Naive thymus-derived CD4-positive, alpha-beta T cell (primary cell): ENCODE data around the gene SPNS1. TPM values are rescaled to one million over a fixed set of nuclear protein-coding genes. Genes with fewer than 3 reads are reported as not detected.

ENCODE experiments used
- ATAC-seq: fragments of 150-1000 bp; cut with Tn5 transposase; 2 replicates; pipeline ENCODE4 v1.10.0; 2021; ENCODE audit warnings: mild to moderate bottlenecking, moderate library complexity
- CTCF ChIA-PET: fragments of 350-600 bp; sonication (Branson Sonifier 250); formaldehyde crosslinking; loops from one replicate; lab custom pipeline; 2021; ENCODE audit warnings: antibody characterized with exemption; lab: Charles Lee
- POLR2A ChIA-PET: fragments of 350-600 bp; sonication (Branson Sonifier 250); formaldehyde crosslinking; loops from one replicate; lab custom pipeline; 2021; ENCODE audit warnings: antibody characterized with exemption, inconsistent platforms; lab: Charles Lee
- DNase-seq, 9 donors: peaks; one replicate each; pipeline versions ENCODE4 v3.0.0 to v3.0.0-alpha.2; 2020 to 2022; ENCODE audit warnings: mixed read lengths in 1 of 9
- H3K27ac ChIP-seq: one replicate; pipeline ENCODE4 v1.7.0; 2013; ENCODE audit warnings: mild to moderate bottlenecking, low read depth, low read length, moderate library complexity
- H3K27me3 ChIP-seq, 2 donors: one replicate each; pipeline ENCODE4 v1.7.0; 2013; ENCODE audit warnings: low read length in 2 of 2, mild to moderate bottlenecking in 2 of 2, moderate library complexity in 2 of 2; ENCODE audit not compliant: control insufficient read depth in 2 of 2, insufficient read depth in 2 of 2
- H3K36me3 ChIP-seq, 3 experiments: 1 replicate in 2 of 3; 2 replicates in 1 of 3; pipeline ENCODE4 v1.7.0; 2013; ENCODE audit warnings: low read length in 3 of 3, mild to moderate bottlenecking in 3 of 3, moderate library complexity in 1 of 3; ENCODE audit not compliant: insufficient read depth in 3 of 3, control insufficient read depth in 2 of 3
- H3K4me1 ChIP-seq, 2 donors: one replicate each; pipeline ENCODE4 v1.7.0; 2013; ENCODE audit warnings: low read length in 2 of 2, mild to moderate bottlenecking in 2 of 2, moderate library complexity in 1 of 2; ENCODE audit not compliant: control insufficient read depth in 2 of 2, insufficient read depth in 2 of 2
- H3K4me3 ChIP-seq: 2 replicates; pipeline ENCODE4 v1.7.0; 2013; ENCODE audit warnings: mild to moderate bottlenecking, low read length
- H3K9me3 ChIP-seq, 3 experiments: 1 replicate in 2 of 3; 2 replicates in 1 of 3; pipeline ENCODE4 v1.7.0; 2013; ENCODE audit warnings: low read length in 3 of 3; ENCODE audit not compliant: control insufficient read depth in 2 of 3
- H3K27ac Mint-ChIP-seq, 9 donors: one replicate each; pipeline ENCODE4 v1.8.0; 2020 to 2022; ENCODE audit warnings: mixed read lengths in 9 of 9, mild to moderate bottlenecking in 8 of 9, moderate library complexity in 5 of 9, inconsistent platforms in 2 of 9
- H3K27me3 Mint-ChIP-seq, 5 donors: one replicate each; pipeline ENCODE4 v1.8.0; 2021 to 2022; ENCODE audit warnings: mixed read lengths in 5 of 5, mild to moderate bottlenecking in 1 of 5
- H3K36me3 Mint-ChIP-seq, 5 donors: one replicate each; pipeline ENCODE4 v1.8.0; 2020 to 2022; ENCODE audit warnings: mixed read lengths in 5 of 5, mild to moderate bottlenecking in 3 of 5, inconsistent platforms in 1 of 5
- H3K4me1 Mint-ChIP-seq, 7 donors: one replicate each; pipeline ENCODE4 v1.8.0; 2020 to 2022; ENCODE audit warnings: mixed read lengths in 7 of 7, mild to moderate bottlenecking in 3 of 7, inconsistent platforms in 1 of 7
- H3K4me3 Mint-ChIP-seq, 10 donors: one replicate each; pipeline ENCODE4 v1.8.0; 2020 to 2022; ENCODE audit warnings: mild to moderate bottlenecking in 10 of 10, mixed read lengths in 10 of 10, moderate library complexity in 6 of 10, inconsistent platforms in 2 of 10
- H3K9me3 Mint-ChIP-seq, 11 donors: one replicate each; pipeline ENCODE4 v1.8.0; 2020 to 2022; ENCODE audit warnings: mixed read lengths in 11 of 11, mild to moderate bottlenecking in 4 of 11, inconsistent platforms in 1 of 11, moderate library complexity in 1 of 11
- intact Hi-C, 2 donors: fragments of 100-400 bp; cut with micrococcal nuclease; formaldehyde crosslinking; loops; one replicate each; pipeline ENCODE4 v1.15.1; 2023
- polyA plus RNA-seq, 2 donors: library from polyadenylated mRNA; unstranded; fragments of 300-500 nt; fragmentation: Illumina TruSeq; gene quantifications; one replicate each; pipeline ENCODE4 v1.2.3, GENCODE V29; 2021
- total RNA-seq, 6 experiments: library from RNA in 5 of 6; stranded (reverse) in 5 of 6; gene quantifications; 1 replicate in 5 of 6; 2 replicates in 1 of 6; pipeline ENCODE4 v1.2.3 and lab custom pipeline; 2021 to 2026

The SPNS1 gene
- total and polyA plus RNA-seq, 7 experiments from 2014 or later = 22.6 to 47.0 (median 40.4) TPM

DNA sequence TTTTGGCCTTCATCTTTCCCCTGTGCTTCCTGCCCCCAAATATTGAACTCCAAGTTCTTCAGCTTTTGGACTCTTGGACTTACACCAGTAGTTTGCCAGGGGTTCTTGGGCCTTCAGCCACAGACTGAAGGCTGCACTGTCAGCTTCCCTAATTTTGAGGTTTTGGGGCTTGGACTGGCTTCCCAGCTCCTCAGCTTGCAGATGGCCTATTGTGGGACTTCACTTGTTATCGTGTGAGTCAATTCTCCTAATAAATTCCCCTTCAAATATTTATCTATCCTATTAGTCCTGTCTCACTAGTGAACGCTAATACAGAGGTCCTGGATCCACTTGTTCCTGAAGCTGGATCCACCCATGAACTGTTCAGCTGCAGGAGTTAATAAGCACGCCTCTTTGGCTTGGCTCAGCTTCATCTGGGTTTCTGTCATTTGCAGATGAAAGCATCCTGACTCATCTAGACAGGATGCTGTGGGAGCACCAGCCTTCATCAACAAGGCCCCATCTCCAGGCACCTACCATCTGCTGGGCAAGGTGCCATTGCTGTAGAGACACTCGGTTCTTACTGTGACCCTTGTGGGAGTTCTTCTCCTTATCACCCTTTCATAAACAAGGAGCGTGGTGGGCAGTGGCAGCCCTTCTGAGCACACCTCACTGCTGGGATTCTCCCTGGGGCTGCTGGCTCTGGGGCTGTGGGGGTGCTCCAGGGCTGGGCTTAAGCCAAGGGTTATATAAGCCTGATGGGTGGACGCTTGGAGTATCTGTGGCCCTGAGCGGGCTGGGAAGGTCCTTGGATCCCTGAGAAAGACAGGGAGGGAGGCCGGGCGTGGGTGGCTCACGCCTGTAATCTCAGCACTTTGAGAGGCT is 33.4 kb downstream of the SPNS1 start:
- Histone ChIP-seq H3K4me1 (peaks cover 38 to 52% of the 10 kb centered on the region in 2 donors), H3K36me3 (no peaks in the 10 kb centered on the region), H3K9me3 (no peaks in the 10 kb centered on the region), H3K27ac (peak overlapping the region; percentile 74), H3K27me3 (no peaks in the 10 kb centered on the region), H3K4me3 (no peak overlapping the region)
- ChIA-PET POLR2A (interaction anchor here (0.5 to 9.3 kb wide), 12 partner anchors 8 to 1512 kb away, joined by 3 to 194 read pairs (median 4); partner anchors contain the start of gene LAT), CTCF (interaction anchor here (0.7 to 1.9 kb wide), 7 partner anchors 13 to 61 kb away, joined by 3 to 6 read pairs (median 4); no protein-coding TSS in a partner anchor)
- DNase-seq (peak in 8 of 9 donors; percentile 54 to 77 (median 68)), ATAC-seq (peak; percentile 80)
- Mint-ChIP-seq H3K27ac (peak overlapping the region; percentile 92 to 99 (median 96)), H3K36me3 (peaks cover 0 to 4% (median 0%) of the 10 kb centered on the region in 5 donors), H3K4me3 (peak overlapping the region; percentile 64 to 88 (median 83)), H3K9me3 (peaks cover 0 to 5% (median 0%) of the 10 kb centered on the region in 11 donors), H3K4me1 (peaks cover 33 to 73% (median 52%) of the 10 kb centered on the region in 7 donors), H3K27me3 (no peaks in the 10 kb centered on the region)
- intact Hi-C loops = loop anchor here (1.0 to 2.0 kb wide), 2 partner anchors 21 to 23 kb away; partner anchors contain the start of gene LAT (in 1 of the 2)

GRCh38 chr16:29009050-29009837 is 34.7 kb downstream of the SPNS1 start:
- H3K9me3 ChIP-seq = no peaks in the 10 kb centered on the region
- ChIA-PET CTCF (interaction anchor here (0.8 to 1.9 kb wide), 4 partner anchors 15 to 35 kb away, joined by 3 to 6 read pairs (median 4); no protein-coding TSS in a partner anchor), POLR2A (interaction anchor here (0.8 to 9.3 kb wide), 6 partner anchors 8 to 23 kb away, joined by 3 to 194 read pairs (median 8); partner anchors contain the start of gene LAT)
- Mint-ChIP-seq H3K4me1 (peaks cover 41 to 86% (median 59%) of the 10 kb centered on the region in 7 donors), H3K4me3 (peak overlapping the region; percentile 70 to 88 (median 83)), H3K9me3 (peaks cover 0 to 5% (median 0%) of the 10 kb centered on the region in 11 donors), H3K27me3 (no peaks in the 10 kb centered on the region), H3K27ac (peak overlapping the region; percentile 93 to 99 (median 97)), H3K36me3 (peaks cover 0 to 4% (median 0%) of the 10 kb centered on the region in 5 donors)
- no peaks in the 10 kb centered on the region for H3K27me3 ChIP-seq
- H3K4me1 ChIP-seq = peaks cover 38 to 65% of the 10 kb centered on the region in 2 donors
- peak in 2 of 9 donors; percentile 22 to 46 for DNase-seq
- H3K27ac ChIP-seq = peak overlapping the region; percentile 74
- H3K36me3 ChIP-seq = no peaks in the 10 kb centered on the region
- H3K4me3 ChIP-seq = peak overlapping the region; percentile 29
- peak; percentile 2 for ATAC-seq
- intact Hi-C loops = loop anchor here (1.0 to 2.0 kb wide), 2 partner anchors 12 to 24 kb away; partner anchors contain the start of gene LAT (in 1 of the 2)

DNA sequence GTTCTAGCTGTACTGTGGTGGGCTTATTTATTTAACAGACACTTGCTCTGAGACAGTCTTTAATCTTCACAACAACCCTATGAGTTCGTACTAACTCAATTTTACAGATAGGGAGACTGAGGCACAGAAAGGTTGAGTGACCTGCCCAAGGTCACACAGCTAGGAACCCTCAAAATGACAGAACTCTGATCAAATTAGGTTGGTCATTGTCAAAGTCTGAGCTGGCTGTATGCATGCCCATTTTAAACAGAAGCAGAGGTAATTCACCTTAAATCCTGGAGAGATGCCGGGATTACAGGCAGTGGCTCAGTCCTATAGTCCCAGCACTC is 35.2 kb downstream of the SPNS1 start:
- intact Hi-C loops = loop anchor here (1.0 to 2.0 kb wide), 2 partner anchors 11 to 25 kb away; partner anchors contain the start of gene LAT (in 1 of the 2)
- H3K27ac ChIP-seq = peak overlapping the region; percentile 74
- ATAC-seq = no peak
- H3K4me1 ChIP-seq = peaks cover 38 to 67% of the 10 kb centered on the region in 2 donors
- Mint-ChIP-seq H3K27me3 (no peaks in the 10 kb centered on the region), H3K36me3 (peaks cover 0 to 5% (median 0%) of the 10 kb centered on the region in 5 donors), H3K27ac (peak overlapping the region; percentile 93 to 99 (median 97)), H3K4me3 (peak overlapping the region in 8 of 10 donors; percentile 10 to 88 (median 75)), H3K9me3 (peaks cover 0 to 5% (median 0%) of the 10 kb centered on the region in 11 donors), H3K4me1 (peaks cover 44 to 88% (median 62%) of the 10 kb centered on the region in 7 donors)
- H3K9me3 ChIP-seq = no peaks in the 10 kb centered on the region
- H3K27me3 ChIP-seq = no peaks in the 10 kb centered on the region
- no peak for DNase-seq
- CTCF ChIA-PET = interaction anchor here (0.8 to 2.3 kb wide), 4 partner anchors 11 to 36 kb away, joined by 3 to 9 read pairs (median 4); no protein-coding TSS in a partner anchor
- H3K4me3 ChIP-seq = no peak overlapping the region
- no peaks in the 10 kb centered on the region for H3K36me3 ChIP-seq
- POLR2A ChIA-PET = interaction anchor here (1.0 to 9.3 kb wide), 6 partner anchors 8 to 85 kb away, joined by 3 to 194 read pairs (median 6); partner anchors contain the start of genes LAT, RABEP2 and SPNS1

- H3K4me1 ChIP-seq = peaks cover 38 to 67% of the 10 kb centered on the region in 2 donors
- POLR2A ChIA-PET = interaction anchor here (0.6 to 9.3 kb wide), 10 partner anchors 11 to 86 kb away, joined by 3 to 194 read pairs (median 3); partner anchors contain the start of genes LAT, RABEP2 and SPNS1
- H3K27me3 ChIP-seq = no peaks in the 10 kb centered on the region
- H3K4me3 ChIP-seq = no peak overlapping the region
- CTCF ChIA-PET = interaction anchor here (1.4 to 2.3 kb wide), 2 partner anchors 10 to 37 kb away, joined by 3 to 9 read pairs; no protein-coding TSS in a partner anchor
- peak overlapping the region; percentile 71 for H3K27ac ChIP-seq
- peak overlapping the region; percentile 28 to 99 (median 95) for H3K27ac Mint-ChIP-seq
- no peaks in the 10 kb centered on the region for H3K9me3 ChIP-seq
- ATAC-seq = no peak
- H3K9me3 Mint-ChIP-seq = peaks cover 0 to 5% (median 0%) of the 10 kb centered on the region in 11 donors
- H3K27me3 Mint-ChIP-seq = no peaks in the 10 kb centered on the region
- H3K4me1 Mint-ChIP-seq = peaks cover 44 to 86% (median 57%) of the 10 kb centered on the region in 7 donors
- DNase-seq = no peak
- no peaks in the 10 kb centered on the region for H3K36me3 ChIP-seq
- intact Hi-C loops = no loop called here
- H3K4me3 Mint-ChIP-seq = peak overlapping the region in 2 of 10 donors; percentile 6 to 17
- H3K36me3 Mint-ChIP-seq = peaks cover 0 to 5% (median 0%) of the 10 kb centered on the region in 5 donors
Measured at GRCh38 chr16:29011112-29011511, 36.5 kb downstream of the SPNS1 start.

- H3K36me3 ChIP-seq = no peaks in the 10 kb centered on the region
- CTCF ChIA-PET = interaction anchor here (2.3 kb wide), 1 partner anchor 9 kb away, joined by 9 read pairs; no protein-coding TSS in a partner anchor
- Mint-ChIP-seq H3K9me3 (peaks cover 0 to 5% (median 0%) of the 10 kb centered on the region in 11 donors), H3K27me3 (no peaks in the 10 kb centered on the region), H3K4me1 (peaks cover 44 to 86% (median 58%) of the 10 kb centered on the region in 7 donors), H3K36me3 (peaks cover 0 to 5% (median 0%) of the 10 kb centered on the region in 5 donors), H3K27ac (peak overlapping the region; percentile 89 to 99 (median 97)), H3K4me3 (peak overlapping the region in 6 of 10 donors; percentile 62 to 75 (median 62))
- no peaks in the 10 kb centered on the region for H3K27me3 ChIP-seq
- H3K9me3 ChIP-seq = no peaks in the 10 kb centered on the region
- DNase-seq (no peak), ATAC-seq (no peak)
- peak overlapping the region; percentile 71 for H3K27ac ChIP-seq
- H3K4me3 ChIP-seq = no peak overlapping the region
- POLR2A ChIA-PET = interaction anchor here (1.1 to 9.3 kb wide), 7 partner anchors 10 to 38 kb away, joined by 3 to 194 read pairs (median 7); partner anchors contain the start of genes LAT and SPNS1
- intact Hi-C loops = loop anchor here in 1 of 2 donors (2.0 kb wide), 1 partner anchor 27 kb away; the partner anchor contains the start of gene LAT
- H3K4me1 ChIP-seq = peaks cover 38 to 67% of the 10 kb centered on the region in 2 donors
Measured at GRCh38 chr16:29011851-29012250, 37.3 kb downstream of the SPNS1 start.
